ENCODE results near the gene OR1L8.

OR1L8 gene

DNA sequence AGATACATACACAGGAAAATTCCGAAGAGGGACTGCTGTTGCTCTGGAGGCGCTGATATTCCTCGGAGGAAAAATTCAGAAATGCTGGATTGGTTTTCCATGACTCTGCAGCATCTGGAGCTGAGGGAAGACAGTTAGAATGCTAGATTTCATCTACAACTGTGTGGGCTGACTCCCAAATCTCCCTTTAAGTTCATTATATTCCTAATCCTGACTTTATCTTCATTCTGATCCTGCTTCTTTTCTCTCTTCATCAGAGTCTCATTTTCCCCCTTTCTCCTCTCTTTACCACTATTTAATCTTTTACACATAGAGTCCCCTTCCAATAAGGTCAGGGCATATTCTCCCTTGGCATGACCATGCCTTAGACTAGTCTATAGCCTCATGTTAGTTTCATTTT lies 56.0 kb downstream of the OR1L8 start, which contains the start of gene OR1N1:
OR1N1 (minus strand) TSS at position 101 of the 400 bp plus-strand sequence; CDS start at position 101, 0 bp downstream.
- DNase-seq (ENCODE audit: extremely low spot score), result no peak
- no peak for TF ChIP-seq SUZ12 (IDR thresholded peaks at IDR 0.05)
- no peak for TF ChIP-seq LEF1 (IDR thresholded peaks at IDR 0.05; ENCODE audit: borderline replicate concordance)
- no peak for TF ChIP-seq FOXK2 (IDR thresholded peaks at IDR 0.05)
- no peak for TF ChIP-seq FOXA1 (IDR thresholded peaks at IDR 0.05)
- no peak for TF ChIP-seq ARNT (IDR thresholded peaks at IDR 0.05)
- TF ChIP-seq SP1 (IDR thresholded peaks at IDR 0.05), result no peak
- no peak for TF ChIP-seq NFRKB (IDR thresholded peaks at IDR 0.05)
- TF ChIP-seq L3MBTL2 (conservative IDR thresholded peaks at IDR 0.05), result no peak
- no peak for TF ChIP-seq BHLHE40 (IDR thresholded peaks at IDR 0.05; ENCODE audit: borderline replicate concordance)
- no peak for TF ChIP-seq ZNF384 (IDR thresholded peaks at IDR 0.05)
- TF ChIP-seq PKNOX1 (IDR thresholded peaks at IDR 0.05), result no peak
- TF ChIP-seq TARDBP (IDR thresholded peaks at IDR 0.05), result no peak
- TF ChIP-seq ELF4 (IDR thresholded peaks at IDR 0.05), result no peak
- TF ChIP-seq HDGF (IDR thresholded peaks at IDR 0.05; ENCODE audit: borderline replicate concordance), result no peak
- TF ChIP-seq CTBP1 (IDR thresholded peaks at IDR 0.05; ENCODE audit: borderline replicate concordance), result no peak
- no peak for TF ChIP-seq FOXM1 (IDR thresholded peaks at IDR 0.05; ENCODE audit: borderline replicate concordance)
- POLR2A ChIA-PET, result no interaction called here
- CTCF ChIA-PET, result no interaction called here

DNA sequence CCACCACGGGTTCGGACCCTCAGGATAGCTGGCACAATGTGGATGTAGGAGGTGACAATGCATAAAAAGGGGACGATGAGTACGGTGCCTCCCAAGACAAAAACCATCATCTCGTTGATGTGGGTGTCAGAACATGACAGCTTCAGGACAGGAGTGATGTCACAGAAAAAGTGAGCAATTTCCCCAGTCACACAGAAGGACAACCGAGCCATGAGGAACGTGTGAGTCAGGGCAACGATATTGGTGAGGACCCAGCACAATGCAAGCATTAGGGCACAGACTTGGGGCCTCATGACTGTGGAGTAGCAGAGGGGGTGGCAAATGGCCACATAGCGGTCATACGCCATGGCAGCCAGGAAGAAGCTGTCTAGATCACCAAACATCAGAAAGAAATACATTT lies 56.6 kb downstream of the OR1L8 start:
- DNase-seq (ENCODE audit: extremely low spot score), result no peak
- no peak for TF ChIP-seq SP1 (IDR thresholded peaks at IDR 0.05)
- TF ChIP-seq ARNT (IDR thresholded peaks at IDR 0.05), result no peak
- no peak for TF ChIP-seq FOXA1 (IDR thresholded peaks at IDR 0.05)
- TF ChIP-seq HDGF (IDR thresholded peaks at IDR 0.05; ENCODE audit: borderline replicate concordance), result no peak
- TF ChIP-seq FOXM1 (IDR thresholded peaks at IDR 0.05; ENCODE audit: borderline replicate concordance), result no peak
- no peak for TF ChIP-seq NFRKB (IDR thresholded peaks at IDR 0.05)
- no peak for TF ChIP-seq PKNOX1 (IDR thresholded peaks at IDR 0.05)
- TF ChIP-seq L3MBTL2 (conservative IDR thresholded peaks at IDR 0.05), result no peak
- TF ChIP-seq ZNF384 (IDR thresholded peaks at IDR 0.05), result no peak
- no peak for TF ChIP-seq FOXK2 (IDR thresholded peaks at IDR 0.05)
- TF ChIP-seq TARDBP (IDR thresholded peaks at IDR 0.05), result no peak
- TF ChIP-seq CTBP1 (IDR thresholded peaks at IDR 0.05; ENCODE audit: borderline replicate concordance), result no peak
- no peak for TF ChIP-seq ELF4 (IDR thresholded peaks at IDR 0.05)
- TF ChIP-seq LEF1 (IDR thresholded peaks at IDR 0.05; ENCODE audit: borderline replicate concordance), result no peak
- TF ChIP-seq BHLHE40 (IDR thresholded peaks at IDR 0.05; ENCODE audit: borderline replicate concordance), result no peak
- TF ChIP-seq SUZ12 (IDR thresholded peaks at IDR 0.05), result no peak
- CTCF ChIA-PET, result no interaction called here
- POLR2A ChIA-PET, result no interaction called here

- ChIA-PET POLR2A (no interaction called here), CTCF (no interaction called here)
- TF ChIP-seq FOXA1 (IDR thresholded peaks at IDR 0.05) (no peak), ZNF384 (IDR thresholded peaks at IDR 0.05) (no peak), ARNT (IDR thresholded peaks at IDR 0.05) (no peak), PKNOX1 (IDR thresholded peaks at IDR 0.05) (no peak), LEF1 (IDR thresholded peaks at IDR 0.05; ENCODE audit: borderline replicate concordance) (no peak), FOXM1 (IDR thresholded peaks at IDR 0.05; ENCODE audit: borderline replicate concordance) (no peak), CTBP1 (IDR thresholded peaks at IDR 0.05; ENCODE audit: borderline replicate concordance) (no peak), NFRKB (IDR thresholded peaks at IDR 0.05) (no peak), SP1 (IDR thresholded peaks at IDR 0.05) (no peak), SUZ12 (IDR thresholded peaks at IDR 0.05) (no peak), HDGF (IDR thresholded peaks at IDR 0.05; ENCODE audit: borderline replicate concordance) (no peak), TARDBP (IDR thresholded peaks at IDR 0.05) (no peak), FOXK2 (IDR thresholded peaks at IDR 0.05) (no peak), L3MBTL2 (conservative IDR thresholded peaks at IDR 0.05) (no peak), BHLHE40 (IDR thresholded peaks at IDR 0.05; ENCODE audit: borderline replicate concordance) (no peak), ELF4 (IDR thresholded peaks at IDR 0.05) (no peak)
- no peak for DNase-seq (ENCODE audit: extremely low spot score)
These were observed 63.8 kb downstream of the OR1L8 start for GRCh38 chr9:122519376-122519775.

DNA sequence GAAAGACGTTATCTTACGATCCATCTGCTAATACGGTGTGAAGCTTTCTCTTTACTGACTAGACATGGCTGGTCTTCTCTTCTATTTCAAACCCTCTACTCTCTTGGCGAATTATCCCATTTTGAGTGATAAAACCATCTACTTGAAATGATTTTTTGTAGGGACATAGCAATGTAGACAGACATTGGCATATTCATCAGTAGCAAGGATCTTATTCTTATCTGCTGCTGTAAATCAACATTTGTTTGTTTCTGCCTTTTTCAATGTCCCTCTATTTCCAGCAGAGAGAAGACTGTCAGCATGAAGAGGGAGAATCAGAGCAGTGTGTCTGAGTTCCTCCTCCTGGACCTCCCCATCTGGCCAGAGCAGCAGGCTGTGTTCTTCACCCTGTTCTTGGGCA lies 64.3 kb downstream of the OR1L8 start, which contains the start of gene OR1J4:
OR1J4 (plus strand) TSS at position 301 of the 400 bp plus-strand sequence; CDS start at position 301, 0 bp downstream.
- DNase-seq (ENCODE audit: extremely low spot score), result no peak
- CTCF ChIA-PET, result no interaction called here
- no peak for TF ChIP-seq ARNT (IDR thresholded peaks at IDR 0.05)
- TF ChIP-seq ZNF384 (IDR thresholded peaks at IDR 0.05), result no peak
- no peak for TF ChIP-seq PKNOX1 (IDR thresholded peaks at IDR 0.05)
- no peak for TF ChIP-seq BHLHE40 (IDR thresholded peaks at IDR 0.05; ENCODE audit: borderline replicate concordance)
- no peak for TF ChIP-seq FOXA1 (IDR thresholded peaks at IDR 0.05)
- no peak for TF ChIP-seq NFRKB (IDR thresholded peaks at IDR 0.05)
- no peak for TF ChIP-seq SUZ12 (IDR thresholded peaks at IDR 0.05)
- no peak for TF ChIP-seq L3MBTL2 (conservative IDR thresholded peaks at IDR 0.05)
- no peak for TF ChIP-seq LEF1 (IDR thresholded peaks at IDR 0.05; ENCODE audit: borderline replicate concordance)
- no peak for TF ChIP-seq FOXK2 (IDR thresholded peaks at IDR 0.05)
- no peak for TF ChIP-seq CTBP1 (IDR thresholded peaks at IDR 0.05; ENCODE audit: borderline replicate concordance)
- TF ChIP-seq FOXM1 (IDR thresholded peaks at IDR 0.05; ENCODE audit: borderline replicate concordance), result no peak
- POLR2A ChIA-PET, result no interaction called here

GRCh38 chr9:122518226-122518625 lies 65.0 kb downstream of the OR1L8 start:
- TF ChIP-seq NFRKB (IDR thresholded peaks at IDR 0.05) (no peak), FOXA1 (IDR thresholded peaks at IDR 0.05) (no peak), FOXM1 (IDR thresholded peaks at IDR 0.05; ENCODE audit: borderline replicate concordance) (no peak)
- ChIA-PET CTCF (no interaction called here), POLR2A (no interaction called here)
- DNase-seq (ENCODE audit: extremely low spot score), result no peak

Data from HEK293T (cell line).